22Rv1 (cell line): ENCODE measurements around the gene TIMM10B.

Experiments used
- ZFX ChIP-seq: fragments of 450-650 bp; IDR thresholded peaks from 2 replicates; pipeline ENCODE4 v1.6.1; 2017; ENCODE audit warnings: antibody characterized with exemption, borderline replicate concordance
- TF ChIP-seq, protein P1 (sequence below): fragments of 450-650 bp; IDR thresholded peaks from 2 replicates; pipeline ENCODE4 v1.5.1; 2017; ENCODE audit warnings: mild to moderate bottlenecking

DNA sequence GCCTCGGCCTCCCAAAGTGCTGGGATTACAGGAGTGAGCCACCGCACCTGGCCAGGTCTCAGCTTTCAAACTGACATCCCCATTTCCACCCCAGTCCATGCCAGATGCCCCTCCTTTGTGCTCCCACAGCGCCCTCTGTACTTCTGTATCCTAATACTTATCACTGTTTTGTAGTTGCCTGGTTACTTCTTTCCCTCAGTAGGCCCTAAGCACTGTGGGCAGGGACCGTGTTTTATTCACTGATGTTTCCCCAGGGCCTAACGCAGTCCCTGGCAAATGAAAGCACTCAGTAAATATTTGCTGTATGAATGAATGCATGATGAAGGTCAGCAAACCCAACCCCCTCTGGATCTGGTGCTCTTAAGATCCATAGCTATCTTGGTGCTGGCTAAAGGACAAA, 5.4 kb upstream of the TIMM10B start:
- TF ChIP-seq, protein P1, sequence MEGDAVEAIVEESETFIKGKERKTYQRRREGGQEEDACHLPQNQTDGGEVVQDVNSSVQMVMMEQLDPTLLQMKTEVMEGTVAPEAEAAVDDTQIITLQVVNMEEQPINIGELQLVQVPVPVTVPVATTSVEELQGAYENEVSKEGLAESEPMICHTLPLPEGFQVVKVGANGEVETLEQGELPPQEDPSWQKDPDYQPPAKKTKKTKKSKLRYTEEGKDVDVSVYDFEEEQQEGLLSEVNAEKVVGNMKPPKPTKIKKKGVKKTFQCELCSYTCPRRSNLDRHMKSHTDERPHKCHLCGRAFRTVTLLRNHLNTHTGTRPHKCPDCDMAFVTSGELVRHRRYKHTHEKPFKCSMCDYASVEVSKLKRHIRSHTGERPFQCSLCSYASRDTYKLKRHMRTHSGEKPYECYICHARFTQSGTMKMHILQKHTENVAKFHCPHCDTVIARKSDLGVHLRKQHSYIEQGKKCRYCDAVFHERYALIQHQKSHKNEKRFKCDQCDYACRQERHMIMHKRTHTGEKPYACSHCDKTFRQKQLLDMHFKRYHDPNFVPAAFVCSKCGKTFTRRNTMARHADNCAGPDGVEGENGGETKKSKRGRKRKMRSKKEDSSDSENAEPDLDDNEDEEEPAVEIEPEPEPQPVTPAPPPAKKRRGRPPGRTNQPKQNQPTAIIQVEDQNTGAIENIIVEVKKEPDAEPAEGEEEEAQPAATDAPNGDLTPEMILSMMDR, result peak; percentile 46
- TF ChIP-seq ZFX, result no peak
